Mammary epithelial cell (primary cell): Measurements from ENCODE around the gene MEGF11.

Experiments used
- EZH2 ChIP-seq: IDR thresholded peaks from 2 replicates; pipeline ENCODE4 v1.6.1; 2012; ENCODE audit warnings: low read length, inconsistent platforms, borderline replicate concordance
- TF ChIP-seq, protein P1 (sequence below), 2 donors: IDR thresholded peaks in 1 of 2; conservative IDR thresholded peaks in 1 of 2; 2 replicates each; pipeline ENCODE4 v1.5.1; 2011 to 2012; ENCODE audit warnings: inconsistent platforms in 2 of 2, low read length in 2 of 2, mild to moderate bottlenecking in 2 of 2, control low read depth in 1 of 2, low read depth in 1 of 2; ENCODE audit not compliant: insufficient read depth in 1 of 2; ENCODE audit errors: extremely low read depth in 1 of 2

DNA sequence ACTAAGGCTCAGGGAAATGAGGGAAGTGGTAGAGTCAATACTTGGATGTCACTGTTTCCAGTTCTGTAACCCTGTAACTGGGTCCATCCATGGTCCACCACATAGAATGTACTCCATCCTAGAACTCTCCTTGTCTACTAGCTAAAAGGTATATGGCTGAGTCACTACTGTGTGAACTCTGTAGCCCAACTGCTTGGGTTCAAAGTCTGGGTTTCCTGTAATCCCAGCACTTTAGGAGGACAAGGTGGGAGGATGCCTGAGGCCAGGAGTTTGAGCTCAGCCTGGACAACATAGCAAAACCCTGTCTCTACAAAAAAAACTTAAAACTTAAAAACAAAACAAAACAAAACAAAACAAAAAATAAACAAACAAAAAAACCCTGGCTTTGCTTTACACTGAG is 34.5 kb upstream of the MEGF11 start:
- TF ChIP-seq EZH2 = no peak
- TF ChIP-seq, protein P1, sequence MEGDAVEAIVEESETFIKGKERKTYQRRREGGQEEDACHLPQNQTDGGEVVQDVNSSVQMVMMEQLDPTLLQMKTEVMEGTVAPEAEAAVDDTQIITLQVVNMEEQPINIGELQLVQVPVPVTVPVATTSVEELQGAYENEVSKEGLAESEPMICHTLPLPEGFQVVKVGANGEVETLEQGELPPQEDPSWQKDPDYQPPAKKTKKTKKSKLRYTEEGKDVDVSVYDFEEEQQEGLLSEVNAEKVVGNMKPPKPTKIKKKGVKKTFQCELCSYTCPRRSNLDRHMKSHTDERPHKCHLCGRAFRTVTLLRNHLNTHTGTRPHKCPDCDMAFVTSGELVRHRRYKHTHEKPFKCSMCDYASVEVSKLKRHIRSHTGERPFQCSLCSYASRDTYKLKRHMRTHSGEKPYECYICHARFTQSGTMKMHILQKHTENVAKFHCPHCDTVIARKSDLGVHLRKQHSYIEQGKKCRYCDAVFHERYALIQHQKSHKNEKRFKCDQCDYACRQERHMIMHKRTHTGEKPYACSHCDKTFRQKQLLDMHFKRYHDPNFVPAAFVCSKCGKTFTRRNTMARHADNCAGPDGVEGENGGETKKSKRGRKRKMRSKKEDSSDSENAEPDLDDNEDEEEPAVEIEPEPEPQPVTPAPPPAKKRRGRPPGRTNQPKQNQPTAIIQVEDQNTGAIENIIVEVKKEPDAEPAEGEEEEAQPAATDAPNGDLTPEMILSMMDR (conservative IDR thresholded peaks at IDR 0.05 in 1 of 2, IDR thresholded peaks at IDR 0.05 in 1 of 2; ENCODE audit: extremely low read depth in 1 of 2, insufficient read depth in 1 of 2, low read depth in 1 of 2, low read length in 2 of 2) = no peak
